Epithelial cell of proximal tubule (primary cell): Measurements from ENCODE around the gene ALKBH5. TPM values are rescaled to one million over a fixed set of nuclear protein-coding genes. Genes with fewer than 3 reads are reported as not detected.

ENCODE experiments used
- DNase-seq: peaks from one replicate; pipeline ENCODE4 v3.0.0-alpha.2; 2011; ENCODE audit warnings: low read depth
- H3K4me3 ChIP-seq: 2 replicates; pipeline ENCODE4 v1.5.1; 2011; ENCODE audit warnings: low read depth, mild to moderate bottlenecking, low read length
- CTCF ChIP-seq: conservative IDR thresholded peaks from 2 replicates; pipeline ENCODE4 v1.5.1; 2012; ENCODE audit warnings: low read depth, mild to moderate bottlenecking, low read length
- total RNA-seq: library from RNA; depleted of rRNA; stranded (reverse); fragments of >200 nt; gene quantifications from 2 replicates; pipeline ENCODE4 v1.2.3, GENCODE V29; 2015

Gene ALKBH5
- total RNA-seq, 1 donor from 2014 or later = 81.2 TPM

GRCh38 chr17:18156976-18157280 is 26.7 kb upstream of the ALKBH5 start:
- no peak overlapping the region for H3K4me3 ChIP-seq
- DNase-seq = no peak
- no peak for TF ChIP-seq CTCF

GRCh38 chr17:18157354-18157985 is 26.2 kb upstream of the ALKBH5 start:
- no peak overlapping the region for H3K4me3 ChIP-seq
- DNase-seq = no peak
- no peak for TF ChIP-seq CTCF

GRCh38 chr17:18158022-18158600 is 25.5 kb upstream of the ALKBH5 start:
- TF ChIP-seq CTCF = no peak
- no peak for DNase-seq
- H3K4me3 ChIP-seq = peak overlapping the region; percentile 31

- no peak for TF ChIP-seq CTCF
- no peak for DNase-seq
- H3K4me3 ChIP-seq = no peak overlapping the region
These were observed 24.0 kb upstream of the ALKBH5 start for GRCh38 chr17:18159551-18160120.

GRCh38 chr17:18160128-18160856 is 23.3 kb upstream of the ALKBH5 start:
- TF ChIP-seq CTCF = no peak
- no peak overlapping the region for H3K4me3 ChIP-seq
- DNase-seq = no peak

GRCh38 chr17:18161207-18162145 is 22.2 kb upstream of the ALKBH5 start:
- no peak for TF ChIP-seq CTCF
- DNase-seq = no peak
- H3K4me3 ChIP-seq = no peak overlapping the region
